ENCODE results near the gene MRPS10.

DNA sequence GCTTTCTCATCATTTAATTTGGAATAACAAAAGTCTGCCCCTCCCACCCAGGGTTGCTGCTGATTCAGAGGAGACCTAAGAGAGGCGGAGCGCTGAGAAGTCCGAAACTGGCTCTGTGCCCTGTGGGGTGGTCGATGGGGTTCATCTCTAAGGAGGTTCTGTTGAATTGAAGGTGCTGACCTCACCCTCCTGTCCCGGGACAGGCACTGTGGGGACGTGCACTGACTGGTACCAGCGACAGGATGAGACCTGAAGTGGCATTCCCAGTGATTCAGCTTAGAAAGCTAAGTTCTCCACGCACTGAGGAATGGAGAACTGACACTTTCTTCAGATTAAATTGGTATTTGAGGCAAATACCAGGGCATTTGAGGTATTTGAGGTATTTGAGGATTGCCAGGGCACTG lies 24.2 kb downstream of the MRPS10 start:
- TF ChIP-seq, protein P1, sequence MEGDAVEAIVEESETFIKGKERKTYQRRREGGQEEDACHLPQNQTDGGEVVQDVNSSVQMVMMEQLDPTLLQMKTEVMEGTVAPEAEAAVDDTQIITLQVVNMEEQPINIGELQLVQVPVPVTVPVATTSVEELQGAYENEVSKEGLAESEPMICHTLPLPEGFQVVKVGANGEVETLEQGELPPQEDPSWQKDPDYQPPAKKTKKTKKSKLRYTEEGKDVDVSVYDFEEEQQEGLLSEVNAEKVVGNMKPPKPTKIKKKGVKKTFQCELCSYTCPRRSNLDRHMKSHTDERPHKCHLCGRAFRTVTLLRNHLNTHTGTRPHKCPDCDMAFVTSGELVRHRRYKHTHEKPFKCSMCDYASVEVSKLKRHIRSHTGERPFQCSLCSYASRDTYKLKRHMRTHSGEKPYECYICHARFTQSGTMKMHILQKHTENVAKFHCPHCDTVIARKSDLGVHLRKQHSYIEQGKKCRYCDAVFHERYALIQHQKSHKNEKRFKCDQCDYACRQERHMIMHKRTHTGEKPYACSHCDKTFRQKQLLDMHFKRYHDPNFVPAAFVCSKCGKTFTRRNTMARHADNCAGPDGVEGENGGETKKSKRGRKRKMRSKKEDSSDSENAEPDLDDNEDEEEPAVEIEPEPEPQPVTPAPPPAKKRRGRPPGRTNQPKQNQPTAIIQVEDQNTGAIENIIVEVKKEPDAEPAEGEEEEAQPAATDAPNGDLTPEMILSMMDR (IDR thresholded peaks at IDR 0.05): no peak
- no peak for TF ChIP-seq POLR2A (IDR thresholded peaks at IDR 0.05)

Data from lower leg skin (tissue), 3 donors.